Skeletal muscle satellite cell (primary cell): ENCODE data around the gene CEP290. TPM values are rescaled to one million over a fixed set of nuclear protein-coding genes. Genes with fewer than 3 reads are reported as not detected.

Experiments used
- H3K27me3 ChIP-seq: 2 replicates; pipeline ENCODE4 v1.7.0; 2013; ENCODE audit warnings: low read length; ENCODE audit not compliant: control insufficient read depth, insufficient read depth
- H3K36me3 ChIP-seq: 2 replicates; pipeline ENCODE4 v1.7.0; 2013; ENCODE audit warnings: mild to moderate bottlenecking, control low read depth, low read length; ENCODE audit not compliant: insufficient read depth
- H3K4me1 ChIP-seq: 2 replicates; pipeline ENCODE4 v1.7.0; 2013; ENCODE audit warnings: low read length; ENCODE audit not compliant: control insufficient read depth, insufficient read depth
- H3K4me2 ChIP-seq: 2 replicates; pipeline ENCODE4 v1.7.0; 2013; ENCODE audit warnings: mild to moderate bottlenecking, low read length
- H3K4me3 ChIP-seq: 2 replicates; pipeline ENCODE4 v1.7.0; 2013; ENCODE audit warnings: low read length
- H3K9ac ChIP-seq: 2 replicates; pipeline ENCODE4 v1.7.0; 2013; ENCODE audit warnings: mild to moderate bottlenecking, low read depth, low read length, moderate library complexity
- H3K9me3 ChIP-seq: replicated peaks from 2 replicates; pipeline ENCODE4 v1.7.0; 2013; ENCODE audit warnings: mild to moderate bottlenecking, control low read depth, low read length
- total RNA-seq: library from RNA; depleted of rRNA; stranded (reverse); fragments of >200 nt; gene quantifications from 2 replicates; pipeline ENCODE4 v1.2.3, GENCODE V29; 2012; rRNA removed

CEP290 gene, protein sequence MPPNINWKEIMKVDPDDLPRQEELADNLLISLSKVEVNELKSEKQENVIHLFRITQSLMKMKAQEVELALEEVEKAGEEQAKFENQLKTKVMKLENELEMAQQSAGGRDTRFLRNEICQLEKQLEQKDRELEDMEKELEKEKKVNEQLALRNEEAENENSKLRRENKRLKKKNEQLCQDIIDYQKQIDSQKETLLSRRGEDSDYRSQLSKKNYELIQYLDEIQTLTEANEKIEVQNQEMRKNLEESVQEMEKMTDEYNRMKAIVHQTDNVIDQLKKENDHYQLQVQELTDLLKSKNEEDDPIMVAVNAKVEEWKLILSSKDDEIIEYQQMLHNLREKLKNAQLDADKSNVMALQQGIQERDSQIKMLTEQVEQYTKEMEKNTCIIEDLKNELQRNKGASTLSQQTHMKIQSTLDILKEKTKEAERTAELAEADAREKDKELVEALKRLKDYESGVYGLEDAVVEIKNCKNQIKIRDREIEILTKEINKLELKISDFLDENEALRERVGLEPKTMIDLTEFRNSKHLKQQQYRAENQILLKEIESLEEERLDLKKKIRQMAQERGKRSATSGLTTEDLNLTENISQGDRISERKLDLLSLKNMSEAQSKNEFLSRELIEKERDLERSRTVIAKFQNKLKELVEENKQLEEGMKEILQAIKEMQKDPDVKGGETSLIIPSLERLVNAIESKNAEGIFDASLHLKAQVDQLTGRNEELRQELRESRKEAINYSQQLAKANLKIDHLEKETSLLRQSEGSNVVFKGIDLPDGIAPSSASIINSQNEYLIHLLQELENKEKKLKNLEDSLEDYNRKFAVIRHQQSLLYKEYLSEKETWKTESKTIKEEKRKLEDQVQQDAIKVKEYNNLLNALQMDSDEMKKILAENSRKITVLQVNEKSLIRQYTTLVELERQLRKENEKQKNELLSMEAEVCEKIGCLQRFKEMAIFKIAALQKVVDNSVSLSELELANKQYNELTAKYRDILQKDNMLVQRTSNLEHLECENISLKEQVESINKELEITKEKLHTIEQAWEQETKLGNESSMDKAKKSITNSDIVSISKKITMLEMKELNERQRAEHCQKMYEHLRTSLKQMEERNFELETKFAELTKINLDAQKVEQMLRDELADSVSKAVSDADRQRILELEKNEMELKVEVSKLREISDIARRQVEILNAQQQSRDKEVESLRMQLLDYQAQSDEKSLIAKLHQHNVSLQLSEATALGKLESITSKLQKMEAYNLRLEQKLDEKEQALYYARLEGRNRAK (N-terminal part only)
- total RNA-seq, result 25.6 and 31.4 TPM in 2 replicates

DNA sequence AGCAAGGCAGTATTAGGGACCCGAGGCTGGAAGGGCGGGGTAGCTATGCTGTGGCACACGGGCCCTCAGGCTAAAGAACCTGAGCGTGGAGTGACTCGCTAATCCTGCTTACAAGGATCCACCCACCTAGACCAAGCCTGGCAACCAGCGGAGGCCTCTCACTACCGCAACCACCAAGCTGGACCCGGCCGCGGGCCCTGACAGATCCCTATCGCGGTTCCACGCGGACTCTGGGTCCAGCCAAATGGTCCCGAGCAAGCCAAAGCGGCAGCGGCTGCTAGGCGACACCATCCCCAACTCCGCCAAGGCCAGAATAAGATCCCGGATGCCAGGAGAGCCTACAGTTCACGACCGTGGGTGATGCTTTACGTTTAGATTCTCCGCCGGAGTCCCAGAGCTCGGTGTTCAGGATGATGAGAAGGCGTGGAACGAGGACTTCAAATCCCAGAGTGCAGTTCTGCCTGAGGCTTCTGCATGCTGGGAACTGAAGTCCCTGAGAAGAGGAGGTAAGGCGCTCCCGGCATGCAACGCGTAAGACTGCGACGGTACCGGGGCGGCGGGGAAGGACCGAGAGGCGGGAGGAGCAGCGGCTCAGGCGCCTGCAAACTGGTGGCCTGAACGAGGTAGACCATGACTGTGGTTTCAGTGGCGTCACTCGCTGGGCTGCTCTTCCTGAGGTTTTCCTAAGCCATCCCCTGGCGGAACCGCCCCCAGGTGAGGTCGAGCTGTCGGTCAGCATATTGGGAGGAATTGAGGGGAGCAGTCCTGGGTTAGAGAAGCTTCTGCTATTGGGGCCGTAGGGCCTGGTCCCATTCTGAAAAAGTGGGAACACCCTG, at the start of gene CEP290, which contains the start of gene TMTC3:
Gene CEP290, minus strand, starts transcription at position 315 of the 836 bp plus-strand sequence. CDS start 781 bp downstream, outside the sequence.
Gene TMTC3, plus strand, starts transcription at position 534 of the 836 bp plus-strand sequence. CDS start 6,009 bp downstream, outside the sequence.
- H3K36me3 ChIP-seq, result peaks cover 6% of the 10 kb centered on the region
- no peaks in the 10 kb centered on the region for H3K9me3 ChIP-seq
- H3K27me3 ChIP-seq, result no peaks in the 10 kb centered on the region
- peak within 1 kb of the TSS; percentile 90 for H3K9ac ChIP-seq
- H3K4me2 ChIP-seq, result peak within 1 kb of the TSS; percentile 90
- H3K4me3 ChIP-seq, result peak within 1 kb of the TSS; percentile 91
- H3K4me1 ChIP-seq, result peaks cover 3% of the 10 kb centered on the region

DNA sequence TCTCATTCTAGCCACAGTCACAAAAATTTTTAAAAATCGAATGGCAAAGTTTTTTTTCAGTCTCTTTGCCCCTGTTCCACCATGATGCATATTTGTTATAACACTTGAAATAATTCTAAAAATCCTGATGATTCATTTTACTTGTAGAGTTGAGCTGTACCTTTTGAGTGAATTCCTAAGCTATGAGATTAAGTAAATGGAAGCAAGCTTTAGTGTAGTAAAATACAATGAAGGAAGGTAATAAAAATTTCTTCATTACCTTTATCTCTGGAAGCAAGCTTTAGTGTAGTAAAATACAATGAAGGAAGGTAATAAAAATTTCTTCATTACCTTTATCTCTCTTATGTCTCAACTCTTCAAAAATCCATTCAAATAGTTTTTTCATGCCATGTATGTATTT, 46.3 kb upstream of the CEP290 start:
- H3K4me3 ChIP-seq, result no peak overlapping the region
- H3K27me3 ChIP-seq, result no peaks in the 10 kb centered on the region
- H3K9ac ChIP-seq, result no peak overlapping the region
- H3K4me1 ChIP-seq, result peaks cover 13% of the 10 kb centered on the region
- no peak overlapping the region for H3K4me2 ChIP-seq
- no peaks in the 10 kb centered on the region for H3K9me3 ChIP-seq
- peaks cover 7% of the 10 kb centered on the region for H3K36me3 ChIP-seq

DNA sequence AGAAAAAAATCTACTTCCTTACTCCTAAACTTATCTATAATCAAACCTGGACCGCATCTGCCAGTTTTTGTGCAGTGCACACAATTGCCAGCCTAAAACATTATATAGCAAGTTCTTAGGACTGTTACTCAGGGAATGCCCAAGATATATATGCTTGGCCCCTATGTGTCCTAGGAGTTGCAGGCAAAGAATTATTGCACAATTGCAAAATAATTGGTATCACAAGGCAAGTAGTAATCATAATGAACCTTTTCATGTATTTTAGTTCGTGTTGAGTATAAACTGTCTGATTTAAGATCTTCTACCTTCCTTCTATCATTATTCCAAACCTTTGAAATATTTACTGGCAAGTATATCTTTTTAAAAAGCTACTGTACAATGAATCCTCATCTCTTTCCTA, 45.7 kb upstream of the CEP290 start:
- Histone ChIP-seq H3K9ac (no peak overlapping the region), H3K9me3 (no peaks in the 10 kb centered on the region), H3K4me1 (peaks cover 13% of the 10 kb centered on the region), H3K36me3 (peaks cover 7% of the 10 kb centered on the region), H3K4me2 (no peak overlapping the region), H3K27me3 (no peaks in the 10 kb centered on the region), H3K4me3 (no peak overlapping the region)

DNA sequence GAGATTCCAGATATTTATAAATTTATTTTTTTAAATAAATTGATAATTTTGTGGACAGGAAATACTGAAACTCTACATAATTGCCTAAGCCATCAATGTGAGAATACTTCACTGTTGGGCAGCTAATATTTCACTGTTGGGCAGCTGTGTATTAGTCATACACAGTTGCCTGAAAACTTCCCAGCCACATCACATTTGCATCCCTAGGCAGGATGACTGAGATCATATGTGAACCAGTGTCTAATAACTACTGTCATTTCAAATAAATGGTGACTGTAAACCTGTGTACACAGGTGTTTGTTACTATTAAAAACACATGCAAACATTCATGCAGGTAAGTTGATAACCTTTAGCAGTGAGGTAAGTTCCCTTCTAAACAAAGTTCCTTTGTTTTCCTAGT, 44.1 kb upstream of the CEP290 start:
- no peaks in the 10 kb centered on the region for H3K27me3 ChIP-seq
- no peak overlapping the region for H3K4me3 ChIP-seq
- peaks cover 13% of the 10 kb centered on the region for H3K4me1 ChIP-seq
- H3K4me2 ChIP-seq, result no peak overlapping the region
- peaks cover 7% of the 10 kb centered on the region for H3K36me3 ChIP-seq
- H3K9me3 ChIP-seq, result no peaks in the 10 kb centered on the region
- no peak overlapping the region for H3K9ac ChIP-seq

DNA sequence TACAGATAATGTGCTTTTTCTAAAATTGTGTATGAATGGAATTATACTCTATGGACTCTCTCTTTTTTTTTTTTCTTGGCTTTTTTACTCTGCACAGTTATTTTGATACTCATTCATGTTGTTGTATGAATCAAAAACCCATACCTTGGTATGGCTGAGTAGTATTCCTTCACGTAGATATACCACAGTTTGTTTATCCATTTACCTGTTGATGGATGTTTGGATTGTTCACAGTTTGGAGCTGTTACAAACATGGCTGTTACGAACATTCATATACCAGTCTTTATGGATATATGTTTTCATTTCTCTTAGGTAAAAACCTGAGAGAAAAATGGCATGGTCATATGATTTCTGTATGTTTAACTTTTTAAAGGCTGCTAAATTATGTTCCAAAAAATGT, 43.4 kb upstream of the CEP290 start:
- Histone ChIP-seq H3K4me2 (no peak overlapping the region), H3K4me3 (no peak overlapping the region), H3K4me1 (peaks cover 13% of the 10 kb centered on the region), H3K9ac (no peak overlapping the region), H3K36me3 (peaks cover 10% of the 10 kb centered on the region), H3K27me3 (no peaks in the 10 kb centered on the region), H3K9me3 (no peaks in the 10 kb centered on the region)

DNA sequence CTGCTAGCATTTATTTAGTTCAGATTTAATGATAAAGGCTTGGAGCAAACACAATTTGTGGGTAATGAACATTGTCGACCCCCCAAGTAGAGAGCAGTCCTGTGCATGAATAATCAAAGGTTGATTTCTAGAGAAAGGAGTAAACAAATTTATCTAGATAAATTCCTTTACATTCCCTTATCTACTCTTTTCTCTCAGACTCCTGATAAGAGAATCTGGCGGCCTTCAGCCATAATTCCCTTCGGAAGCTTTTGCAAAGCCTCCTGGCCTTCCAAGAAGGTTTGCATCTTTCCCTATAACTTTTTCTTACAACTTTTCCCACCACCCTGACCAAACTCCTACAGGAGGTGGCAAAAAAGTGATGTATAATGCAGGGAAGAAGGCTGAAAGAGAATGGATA, 42.3 kb upstream of the CEP290 start:
- H3K27me3 ChIP-seq, result no peaks in the 10 kb centered on the region
- peaks cover 20% of the 10 kb centered on the region for H3K36me3 ChIP-seq
- H3K9me3 ChIP-seq, result no peaks in the 10 kb centered on the region
- no peak overlapping the region for H3K4me2 ChIP-seq
- H3K4me3 ChIP-seq, result no peak overlapping the region
- peaks cover 13% of the 10 kb centered on the region for H3K4me1 ChIP-seq
- H3K9ac ChIP-seq, result no peak overlapping the region

DNA sequence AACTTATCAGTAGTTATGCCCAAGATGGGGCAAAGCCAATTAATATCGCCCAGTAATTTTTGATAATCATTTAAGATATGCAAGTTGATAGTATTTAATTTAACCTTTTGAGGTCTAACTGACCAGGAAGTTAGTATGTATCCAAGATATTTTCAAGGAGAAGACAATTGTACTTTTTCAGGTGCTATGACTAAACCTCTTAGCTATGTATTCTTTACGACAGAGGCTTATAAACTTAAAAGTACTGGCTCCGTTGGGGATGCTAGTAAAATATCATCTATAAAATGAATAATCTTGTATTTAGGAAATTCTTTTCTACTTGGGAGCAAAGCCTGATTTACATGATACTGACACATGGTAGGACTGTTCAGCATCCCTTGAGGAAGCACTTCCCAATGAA, 40.5 kb upstream of the CEP290 start:
- Histone ChIP-seq H3K9ac (no peak overlapping the region), H3K36me3 (peaks cover 26% of the 10 kb centered on the region), H3K27me3 (no peaks in the 10 kb centered on the region), H3K4me3 (no peak overlapping the region), H3K9me3 (no peaks in the 10 kb centered on the region), H3K4me2 (no peak overlapping the region), H3K4me1 (peaks cover 3% of the 10 kb centered on the region)

DNA sequence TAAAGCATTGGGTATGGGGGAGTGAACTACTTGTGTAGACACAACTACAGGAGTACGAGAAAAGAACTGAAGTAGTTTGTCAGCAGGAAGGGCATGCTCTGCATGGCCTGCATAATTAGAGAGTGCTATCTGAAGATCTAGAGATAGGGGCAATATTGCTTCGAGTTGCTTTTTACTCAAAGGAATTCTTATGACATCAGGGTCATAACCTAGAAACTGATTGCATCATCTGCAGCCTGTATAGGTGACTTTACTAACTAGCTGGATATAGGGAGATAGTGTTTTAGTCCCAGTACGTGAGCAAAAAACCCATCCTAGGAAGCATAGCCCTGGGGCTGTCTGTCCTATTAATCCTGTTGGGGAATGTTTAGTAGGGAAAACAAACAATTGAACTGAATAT, 40.0 kb upstream of the CEP290 start:
- no peak overlapping the region for H3K4me2 ChIP-seq
- peaks cover 3% of the 10 kb centered on the region for H3K4me1 ChIP-seq
- H3K27me3 ChIP-seq, result no peaks in the 10 kb centered on the region
- H3K9ac ChIP-seq, result no peak overlapping the region
- H3K9me3 ChIP-seq, result no peaks in the 10 kb centered on the region
- peaks cover 26% of the 10 kb centered on the region for H3K36me3 ChIP-seq
- H3K4me3 ChIP-seq, result no peak overlapping the region

DNA sequence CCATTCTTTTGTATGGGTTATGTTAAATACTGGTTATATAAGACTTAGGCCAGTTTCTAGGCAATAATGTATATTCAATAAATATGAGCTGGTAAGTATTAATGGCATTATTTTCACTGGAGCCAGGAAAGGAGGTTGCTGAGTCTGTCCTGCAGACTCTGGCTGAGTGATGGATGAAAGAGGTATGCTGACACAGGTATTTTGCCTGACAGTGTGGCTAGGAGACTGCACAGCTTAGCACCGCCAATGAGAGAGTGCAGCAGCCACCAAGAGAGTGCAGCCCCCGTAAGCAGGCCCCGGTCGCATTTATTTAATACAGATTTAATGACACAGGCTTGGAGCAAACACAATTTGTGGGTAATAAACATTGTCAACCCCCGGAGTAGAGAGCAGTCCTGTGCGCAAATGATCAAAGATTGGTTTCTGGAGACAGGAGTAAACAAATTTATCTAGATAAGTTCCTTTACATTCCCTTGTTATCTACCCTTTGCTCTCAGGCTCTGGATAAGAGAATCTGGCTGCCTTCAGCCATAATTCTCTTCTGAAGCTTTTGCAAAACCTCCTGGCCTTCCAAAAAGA, 37.6 kb upstream of the CEP290 start:
- Histone ChIP-seq H3K36me3 (peaks cover 34% of the 10 kb centered on the region), H3K4me1 (no peaks in the 10 kb centered on the region), H3K9me3 (no peaks in the 10 kb centered on the region), H3K4me2 (no peak overlapping the region), H3K9ac (no peak overlapping the region), H3K4me3 (no peak overlapping the region), H3K27me3 (no peaks in the 10 kb centered on the region)

DNA sequence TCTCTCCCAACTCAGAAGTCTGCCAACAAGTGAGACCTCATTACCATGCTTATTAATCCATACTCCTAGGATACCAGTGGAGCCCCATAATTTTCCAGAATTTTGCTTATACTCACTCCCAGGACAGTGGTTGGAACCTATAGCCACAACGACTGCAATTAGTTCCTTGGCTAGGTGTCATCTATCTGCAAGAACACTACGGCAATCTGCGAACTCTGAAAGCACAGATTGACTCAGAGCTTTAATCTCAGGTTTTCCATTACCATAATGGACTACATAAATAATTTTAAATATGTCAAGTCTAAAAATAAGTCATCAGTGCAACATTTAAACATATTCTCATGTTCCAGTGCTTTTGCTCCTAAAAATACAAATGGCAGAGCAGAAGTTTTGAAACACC, 33.7 kb upstream of the CEP290 start:
- no peaks in the 10 kb centered on the region for H3K9me3 ChIP-seq
- peaks cover 9% of the 10 kb centered on the region for H3K4me1 ChIP-seq
- H3K27me3 ChIP-seq, result no peaks in the 10 kb centered on the region
- H3K4me3 ChIP-seq, result no peak overlapping the region
- no peak overlapping the region for H3K9ac ChIP-seq
- peaks cover 29% of the 10 kb centered on the region for H3K36me3 ChIP-seq
- H3K4me2 ChIP-seq, result no peak overlapping the region
